HG02840 (cell line): ENCODE measurements around the gene TSHZ2.
"Not testable (repeated sequence)": the region's sequence is repeated elsewhere in the genome, so short reads cannot be mapped to it uniquely, and the experiment has no call there.

Source experiments
- ATAC-seq: cut with Tn5 transposase; IDR thresholded peaks from one replicate; pipeline ENCODE4 v1.9.1; 2021; ENCODE audit warnings: mild to moderate bottlenecking, moderate library complexity, moderate number of reproducible peaks; ENCODE audit not compliant: unreplicated experiment, low FRiP score

The TSHZ2 gene

GRCh38 chr20:52959125-52959524, 13.0 kb upstream of the TSHZ2 start:
- ATAC-seq = no peak

DNA sequence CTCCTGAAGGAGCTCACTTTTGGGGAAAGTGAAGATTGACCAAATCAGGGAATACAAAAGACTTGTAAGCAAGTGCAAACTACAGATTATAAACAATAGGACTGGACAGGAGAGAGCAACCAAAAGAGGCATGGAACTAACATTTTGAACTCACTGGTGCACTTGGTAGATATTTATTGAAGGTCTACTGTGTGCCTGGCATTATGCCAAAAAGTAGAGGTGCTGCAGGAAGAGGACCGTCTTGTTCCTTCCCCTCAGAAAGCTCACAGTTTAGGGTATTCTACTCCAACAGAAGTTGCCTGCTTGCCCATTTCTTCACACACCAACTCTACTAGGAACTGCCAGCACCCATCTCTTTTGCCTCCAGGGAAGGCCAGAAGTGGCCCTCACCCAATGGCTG, 10.0 kb upstream of the TSHZ2 start:
- no peak for ATAC-seq

DNA sequence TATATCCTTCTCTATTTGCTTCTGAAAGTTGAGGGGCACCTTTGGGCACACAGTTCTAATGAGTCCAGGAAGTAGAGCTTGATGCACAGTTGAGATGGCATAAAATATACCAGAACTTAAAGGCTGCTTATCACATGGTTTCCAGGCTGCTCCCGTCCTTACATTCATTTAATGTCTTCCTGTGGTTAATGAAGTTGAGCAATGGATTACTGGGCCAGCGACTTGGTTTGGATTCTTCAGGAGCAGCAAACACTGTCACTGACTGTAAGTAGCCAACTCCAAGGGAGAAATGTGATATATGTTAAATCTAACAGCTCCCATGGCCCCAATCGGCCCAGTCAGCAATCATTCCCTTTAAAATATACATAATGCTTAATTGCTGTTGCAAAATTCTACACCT, 9.0 kb upstream of the TSHZ2 start:
- no peak for ATAC-seq

GRCh38 chr20:52964131-52964530, 8.0 kb upstream of the TSHZ2 start:
- ATAC-seq = no peak

DNA sequence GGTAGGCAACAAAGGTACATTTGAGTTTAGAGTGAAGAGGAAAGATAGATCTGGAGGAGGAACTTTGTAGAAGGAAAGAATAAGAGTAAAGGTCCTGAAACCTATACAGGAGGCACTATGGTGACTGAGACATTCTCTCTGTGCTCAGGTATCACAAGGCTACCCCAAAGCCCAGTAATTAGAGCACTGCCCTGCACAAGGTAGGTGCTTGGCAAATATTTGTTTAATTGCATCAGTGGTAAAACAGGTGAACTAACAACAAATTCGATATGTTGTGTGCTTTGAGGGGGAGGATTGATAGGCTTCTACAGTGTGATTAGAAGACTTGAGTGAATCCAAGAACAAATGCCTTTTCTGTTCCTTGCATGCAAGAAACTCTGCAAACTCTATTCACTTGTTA, 6.8 kb upstream of the TSHZ2 start:
- no peak for ATAC-seq

DNA sequence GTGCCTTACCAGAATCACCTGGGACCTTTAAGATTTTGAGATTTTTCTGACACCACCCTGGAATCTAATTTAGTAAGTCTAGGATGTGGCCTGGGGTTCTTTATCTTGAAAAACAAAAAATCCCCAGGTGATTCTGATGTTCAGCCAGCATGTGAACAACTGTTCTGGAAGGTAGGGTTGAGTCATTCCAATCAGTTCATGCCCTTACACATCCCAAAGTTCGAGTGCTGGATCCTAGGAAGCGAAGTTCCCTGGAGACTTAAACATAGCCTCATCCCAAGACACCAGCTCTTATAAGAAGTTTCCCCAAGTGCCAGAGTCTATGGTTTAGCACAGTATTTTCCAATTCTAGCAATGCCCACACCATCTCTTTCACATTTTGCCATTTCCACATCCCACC, 6.3 kb upstream of the TSHZ2 start:
- no peak for ATAC-seq

DNA sequence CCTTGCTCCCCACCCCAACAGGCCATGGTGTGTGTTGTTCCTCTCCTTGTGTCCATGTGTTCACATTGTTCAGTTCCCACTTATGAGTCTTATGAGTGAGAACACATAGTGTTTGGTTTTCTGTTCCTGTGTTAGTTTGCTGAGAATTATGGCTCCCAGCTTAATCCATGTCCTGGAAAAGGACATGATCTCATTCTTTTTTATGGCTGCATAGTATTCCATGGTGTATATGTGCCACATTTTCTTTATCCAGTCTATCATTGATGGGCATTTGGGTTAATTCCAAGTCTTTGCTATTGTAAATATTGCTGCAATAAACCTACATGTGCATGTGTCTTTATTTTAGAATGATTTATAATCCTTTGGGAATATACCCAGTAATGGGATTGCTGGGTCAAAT, 5.6 kb upstream of the TSHZ2 start:
- ATAC-seq = not testable (repeated sequence)

DNA sequence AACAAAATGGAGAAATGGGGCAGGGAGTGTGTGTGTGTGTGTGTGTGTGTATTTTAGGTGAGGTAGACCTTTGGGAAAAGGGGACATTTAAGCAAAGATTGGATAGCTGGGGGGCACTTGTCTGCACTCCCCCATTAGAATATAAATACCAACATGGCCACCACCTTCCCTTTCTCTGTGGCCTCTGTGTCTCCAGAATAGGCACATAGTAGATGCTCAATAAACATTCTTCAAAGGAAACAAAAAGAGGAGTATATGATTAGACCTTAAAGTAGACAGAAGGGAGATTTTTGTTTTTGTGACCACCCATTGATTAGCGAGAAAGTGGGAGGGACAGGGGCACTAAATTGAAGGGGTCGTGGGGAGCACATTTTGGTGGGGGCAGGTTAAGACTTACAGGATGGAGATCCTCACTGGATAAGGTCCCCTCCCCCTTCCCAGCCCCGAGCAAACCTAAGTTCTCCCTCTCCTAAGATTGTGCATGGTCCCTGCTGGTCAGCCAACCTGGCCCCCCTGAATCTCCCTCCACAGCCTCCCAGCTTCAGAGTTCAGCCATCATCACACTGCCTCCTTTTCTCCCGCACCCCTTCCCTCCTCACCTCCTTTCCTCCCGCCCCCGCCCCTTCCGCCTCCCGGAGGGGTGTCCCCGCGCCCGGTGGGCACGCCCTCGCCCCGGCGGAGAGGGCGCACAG, 514 bp upstream of the TSHZ2 start:
- ATAC-seq = no peak

DNA sequence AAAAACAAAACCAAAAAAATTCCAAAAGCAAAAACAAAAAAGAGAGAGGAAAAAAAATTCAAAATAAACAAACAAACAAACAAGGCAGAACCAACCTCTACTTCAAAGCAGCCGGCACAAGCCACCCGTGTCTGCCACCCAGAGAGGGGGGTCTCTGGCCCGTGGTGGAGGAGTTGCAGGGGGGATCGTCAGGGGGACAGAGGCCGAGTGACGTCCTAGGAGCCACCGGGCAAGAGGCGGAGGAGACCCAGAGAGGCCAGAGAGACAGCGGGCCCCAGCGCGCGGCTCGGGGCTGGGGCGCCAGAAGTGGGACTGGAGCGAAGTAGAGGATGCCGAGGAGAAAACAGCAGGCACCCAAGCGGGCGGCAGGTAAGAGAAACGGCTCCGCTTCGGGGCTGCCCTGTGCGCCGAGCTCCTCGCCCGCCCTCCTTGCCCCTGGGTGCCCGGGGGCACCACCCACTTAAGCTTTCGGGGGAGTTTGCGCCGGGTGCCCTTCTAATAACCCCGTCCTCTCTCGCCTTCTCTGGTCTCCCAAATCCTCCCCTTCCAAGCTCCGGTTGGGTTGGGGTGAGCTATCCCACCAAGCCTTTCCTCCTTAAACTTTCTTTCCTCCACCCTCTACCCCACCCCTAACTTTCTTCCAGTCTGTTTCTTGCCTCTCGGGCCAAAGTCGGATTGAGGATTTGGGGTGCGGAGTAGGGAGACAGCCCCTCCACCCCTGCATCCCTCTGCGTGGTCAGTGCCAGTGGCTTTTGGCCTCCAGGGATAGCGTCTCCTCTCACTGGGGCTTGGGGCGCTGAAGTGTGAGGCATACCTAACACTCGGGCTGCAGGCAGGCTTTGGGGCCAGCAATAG, 1.0 kb downstream of the TSHZ2 start:
- ATAC-seq = no peak

GRCh38 chr20:52974179-52974594, 2.0 kb downstream of the TSHZ2 start:
- no peak for ATAC-seq

GRCh38 chr20:52975029-52975732, 3.0 kb downstream of the TSHZ2 start:
- ATAC-seq = no peak

- ATAC-seq = no peak
Observed at GRCh38 chr20:52975803-52976531, 3.8 kb downstream of the TSHZ2 start.

DNA sequence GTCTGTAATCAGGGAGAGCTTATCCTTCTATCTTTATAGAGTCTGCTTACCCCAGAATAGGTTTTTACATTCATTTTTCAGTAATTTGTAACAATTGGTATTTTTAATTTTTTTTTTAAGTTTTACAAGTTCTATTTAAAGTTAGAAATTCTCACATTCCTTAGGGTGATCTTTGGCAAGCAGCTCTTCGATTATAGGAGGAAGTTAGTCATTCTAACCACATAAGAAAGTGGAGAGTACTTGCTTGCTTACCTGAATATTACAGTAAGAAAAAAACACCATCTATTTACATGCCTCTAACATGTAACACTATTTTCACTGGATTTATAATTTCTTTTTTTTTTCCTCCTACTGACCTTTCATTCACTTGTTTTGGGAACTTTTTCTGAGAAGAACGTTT, 6.7 kb downstream of the TSHZ2 start:
- no peak for ATAC-seq

GRCh38 chr20:52981051-52981450, 8.9 kb downstream of the TSHZ2 start:
- no peak for ATAC-seq

DNA sequence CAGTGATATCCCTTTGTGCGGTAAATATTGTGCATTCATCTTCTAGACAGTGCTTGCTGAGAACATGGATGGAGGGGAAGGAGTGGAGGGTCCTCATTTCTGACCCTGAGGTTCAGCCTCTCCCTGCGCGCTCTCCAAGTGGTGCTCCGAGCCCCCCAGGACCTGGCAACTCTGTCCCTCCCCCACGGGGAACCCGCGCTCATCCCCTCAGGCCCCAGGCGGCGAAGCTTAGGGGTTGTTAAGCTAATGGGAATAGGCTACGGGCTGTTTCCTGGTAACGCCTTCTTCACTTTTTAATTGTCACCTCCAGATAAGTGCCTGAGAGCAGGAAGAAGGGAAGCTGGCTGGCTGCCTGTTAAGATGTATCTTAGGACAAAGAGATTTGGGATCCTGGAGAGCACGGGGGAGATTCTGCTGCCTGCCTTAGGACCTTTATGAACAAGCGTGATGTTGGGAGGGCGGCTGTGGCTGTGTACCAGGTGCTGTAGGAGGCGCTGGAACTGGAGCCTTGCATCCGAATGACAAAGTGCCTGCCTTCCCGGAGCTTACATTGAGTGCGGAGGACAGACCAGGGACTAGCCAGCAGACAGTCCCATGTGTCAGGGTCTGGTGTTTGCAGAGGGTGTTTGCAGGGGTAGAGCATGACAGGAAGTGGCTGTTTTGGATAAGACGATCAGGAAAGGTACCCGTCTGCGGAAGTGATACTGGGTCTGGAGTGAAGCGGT, 11.7 kb downstream of the TSHZ2 start:
- no peak for ATAC-seq

- ATAC-seq = no peak
Observed at GRCh38 chr20:52984451-52984810, 12.3 kb downstream of the TSHZ2 start.

- ATAC-seq = no peak
Observed at GRCh38 chr20:52985687-52986086, 13.5 kb downstream of the TSHZ2 start.

GRCh38 chr20:52987295-52987694, 15.1 kb downstream of the TSHZ2 start:
- ATAC-seq = no peak

- ATAC-seq = no peak
Observed at GRCh38 chr20:52991830-52992229, 19.7 kb downstream of the TSHZ2 start.

GRCh38 chr20:52992632-52993031, 20.5 kb downstream of the TSHZ2 start:
- ATAC-seq = no peak
